ENCODE results near the gene MAPK8IP1. TPM values are rescaled to one million over a fixed set of nuclear protein-coding genes. Genes with fewer than 3 reads are reported as not detected.

Gene MAPK8IP1
- total RNA-seq, 1 experiment from 2014 or later: 12.7 TPM

- Histone ChIP-seq H3K36me3 (ENCODE audit: control insufficient read depth, insufficient read depth, low read length) (peaks cover 4% of the 10 kb centered on the region; the same call in 1 of the 2 replicates), H3K27ac (ENCODE audit: low read length) (no peak within 1 kb of the TSS), H3K4me1 (ENCODE audit: control insufficient read depth, insufficient read depth, low read length) (peaks cover 5% of the 10 kb centered on the region), H3K4me3 (ENCODE audit: low read depth in 2 of 2, low read length in 2 of 2) (peak within 1 kb of the TSS; percentile 41 to 42), H3K9me3 (ENCODE audit: control insufficient read depth, insufficient read depth, low read depth, low read length) (no peaks in the 10 kb centered on the region), H3K27me3 (ENCODE audit: control insufficient read depth, insufficient read depth, low read length) (no peaks in the 10 kb centered on the region; the same call in 1 of the 2 replicates)
- in situ Hi-C loops (cut with HindIII; ENCODE audit: low pct_unique_long_range_greater_than_20kb, low sequenced_read_pairs) (no loop called here), intact Hi-C loops (cut with micrococcal nuclease; ENCODE audit: unreplicated experiment) (no loop called here)
- CTCF ChIA-PET: no interaction called here
- TF ChIP-seq POLR2AphosphoS5 (IDR thresholded peaks at IDR 0.05; ENCODE audit: low read depth, low read length) (no peak), SIN3A (IDR thresholded peaks at IDR 0.05; ENCODE audit: borderline replicate concordance, insufficient read depth, low read depth, low read length) (no peak), TCF7L2 (IDR thresholded peaks at IDR 0.05; ENCODE audit: low read depth, low read length) (no peak), REST (IDR thresholded peaks at IDR 0.05; ENCODE audit: insufficient read depth in 1 of 2, low read depth in 2 of 2, low read length in 1 of 2) (no peak), CTCF (IDR thresholded peaks at IDR 0.05) (no peak)
- peak; percentile 4; the same call in 1 of the 2 replicates for ATAC-seq
- BruUV-seq (replicated peaks): no TSS peak
- no peak for DNase-seq (ENCODE audit: low read depth, low spot score)
- POLR2A ChIA-PET: interaction anchor here (0.6 kb wide), 1 partner anchor 196 kb away, joined by 3 read pairs; no protein-coding TSS in a partner anchor
Observed at GRCh38 chr11:45922425-45923082, 37.1 kb downstream of the MAPK8IP1 start, which contains the start of gene LARGE2. TSS of gene LARGE2 (plus strand) at chr11:45922656. CDS start at chr11:45922883, 227 bp downstream.

GRCh38 chr11:45924036-45924915, 38.8 kb downstream of the MAPK8IP1 start:
- intact Hi-C loops (cut with micrococcal nuclease; ENCODE audit: unreplicated experiment) (no loop called here), in situ Hi-C loops (cut with HindIII; ENCODE audit: low pct_unique_long_range_greater_than_20kb, low sequenced_read_pairs) (no loop called here)
- POLR2A ChIA-PET: no interaction called here
- TF ChIP-seq TCF7L2 (IDR thresholded peaks at IDR 0.05; ENCODE audit: low read depth, low read length): no peak
- no peak for TF ChIP-seq POLR2AphosphoS5 (IDR thresholded peaks at IDR 0.05; ENCODE audit: low read depth, low read length)
- TF ChIP-seq CTCF (IDR thresholded peaks at IDR 0.05): no peak
- no peak for TF ChIP-seq REST (IDR thresholded peaks at IDR 0.05; ENCODE audit: insufficient read depth in 1 of 2, low read depth in 2 of 2, low read length in 1 of 2)
- TF ChIP-seq SIN3A (IDR thresholded peaks at IDR 0.05; ENCODE audit: borderline replicate concordance, insufficient read depth, low read depth, low read length): no peak
- ATAC-seq: peak; percentile 37; the same call in 1 of the 2 replicates
- Histone ChIP-seq H3K4me1 (ENCODE audit: control insufficient read depth, insufficient read depth, low read length) (peaks cover under 1% of the 10 kb centered on the region; the same call in 1 of the 2 replicates), H3K9me3 (ENCODE audit: control insufficient read depth, insufficient read depth, low read depth, low read length) (no peaks in the 10 kb centered on the region), H3K36me3 (ENCODE audit: control insufficient read depth, insufficient read depth, low read length) (peaks cover 3% of the 10 kb centered on the region; the same call in 1 of the 2 replicates), H3K27me3 (ENCODE audit: control insufficient read depth, insufficient read depth, low read length) (no peaks in the 10 kb centered on the region; the same call in 1 of the 2 replicates), H3K27ac (ENCODE audit: low read length) (no peak overlapping the region), H3K4me3 (ENCODE audit: low read depth in 2 of 2, low read length in 2 of 2) (no peak overlapping the region)
- no peak for DNase-seq (ENCODE audit: low read depth, low spot score)
- CTCF ChIA-PET: interaction anchor here (0.6 kb wide), 1 partner anchor 822 kb away, joined by 4 read pairs; no protein-coding TSS in a partner anchor
- BruUV-seq (replicated peaks): no TSS peak
